AG20443 (cell line): ENCODE measurements around the gene AGAP2.
"Not testable (repeated sequence)": the region's sequence is repeated elsewhere in the genome, so short reads cannot be mapped to it uniquely, and the experiment has no call there.

Experiments used
- DNase-seq: peaks from one replicate; pipeline ENCODE4 v3.0.0; 2012; ENCODE audit warnings: low spot score, mixed read lengths

The AGAP2 gene

DNA sequence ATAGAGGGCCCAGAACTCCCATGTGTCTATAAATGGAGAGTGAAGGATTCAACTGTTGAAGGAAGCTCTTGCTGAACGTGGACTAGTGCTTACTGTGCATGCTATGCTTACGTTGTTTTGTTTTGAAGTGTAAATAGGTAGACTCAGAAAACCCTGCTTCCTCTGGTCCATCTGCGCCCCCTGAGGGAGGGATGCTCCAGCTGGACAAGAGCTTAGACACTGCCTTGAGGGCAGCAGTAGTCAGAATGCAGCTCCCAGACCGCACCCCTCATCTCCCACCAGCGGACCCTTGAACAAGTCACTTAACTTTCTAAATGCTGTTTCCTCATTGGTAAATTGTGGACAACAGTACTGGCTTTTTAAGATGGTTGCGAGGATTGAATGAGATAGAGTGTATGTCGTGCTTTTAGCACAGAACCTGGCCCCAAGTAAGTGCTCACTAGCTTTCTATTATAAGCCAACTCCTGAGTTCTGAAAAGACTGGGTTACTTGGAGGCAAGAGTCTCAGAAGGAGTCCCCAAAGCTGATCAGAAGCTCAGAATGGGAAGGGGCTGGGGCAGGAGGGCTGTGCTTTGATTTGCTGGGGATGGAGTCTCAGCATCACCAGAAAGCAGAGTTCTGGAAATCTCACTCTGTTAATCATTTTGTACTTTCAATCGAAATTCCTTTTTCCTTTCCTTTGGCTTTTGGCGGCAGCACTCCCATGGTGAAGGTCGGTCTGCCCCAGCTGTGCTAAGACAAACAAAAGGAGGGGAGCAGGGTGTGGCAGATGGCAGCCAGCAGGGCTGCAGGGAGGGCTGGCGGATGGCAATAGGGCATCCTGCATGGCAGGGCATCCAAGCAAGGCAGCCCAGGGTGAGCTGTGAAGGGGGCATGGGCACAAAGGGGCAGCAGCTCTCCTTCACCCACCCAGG lies 15.6 kb downstream of the AGAP2 start:
- DNase-seq, result no peak

DNA sequence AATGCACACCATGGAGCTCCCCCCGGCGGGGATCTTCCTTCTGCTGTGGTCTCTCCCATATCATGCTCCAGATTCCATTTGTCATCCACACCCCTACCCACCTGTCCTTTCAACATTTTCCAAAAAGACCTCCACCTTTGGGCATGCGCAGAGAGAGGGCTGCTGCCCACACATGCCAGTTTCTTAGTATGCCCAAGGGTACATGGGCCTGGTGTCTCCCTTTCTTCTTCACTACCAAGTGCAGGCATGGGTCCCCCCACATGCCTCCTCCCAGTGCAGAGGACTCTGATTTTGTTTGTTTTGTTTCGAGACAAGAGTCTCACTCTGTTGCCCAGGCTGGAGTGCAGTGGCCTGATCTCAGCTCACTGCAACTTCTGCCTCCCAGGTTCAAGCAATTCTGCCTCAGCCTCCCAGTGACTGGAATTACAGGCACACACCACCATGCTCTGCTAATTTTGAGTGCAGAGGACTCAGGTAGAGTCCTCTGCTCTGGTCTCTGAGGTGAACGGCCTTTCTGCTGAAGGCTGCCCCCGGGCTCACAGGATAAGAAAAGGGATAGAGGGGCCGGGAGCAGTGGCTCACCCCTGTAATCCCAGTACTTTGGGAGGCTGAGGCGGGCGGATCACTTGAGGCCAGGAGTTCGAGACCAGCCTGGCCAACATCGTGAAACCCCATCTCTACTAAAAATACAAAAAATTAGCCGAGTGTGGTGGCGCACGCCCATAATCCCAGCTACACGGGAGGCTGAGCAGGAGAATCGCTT lies 16.5 kb downstream of the AGAP2 start:
- not testable (repeated sequence) for DNase-seq

GRCh38 chr12:57720606-57721595 lies 17.6 kb downstream of the AGAP2 start:
- DNase-seq, result no peak

GRCh38 chr12:57719777-57720605 lies 18.6 kb downstream of the AGAP2 start:
- no peak for DNase-seq

GRCh38 chr12:57718641-57719528 lies 19.7 kb downstream of the AGAP2 start:
- DNase-seq, result no peak

GRCh38 chr12:57717846-57718640 lies 20.5 kb downstream of the AGAP2 start:
- no peak for DNase-seq

DNA sequence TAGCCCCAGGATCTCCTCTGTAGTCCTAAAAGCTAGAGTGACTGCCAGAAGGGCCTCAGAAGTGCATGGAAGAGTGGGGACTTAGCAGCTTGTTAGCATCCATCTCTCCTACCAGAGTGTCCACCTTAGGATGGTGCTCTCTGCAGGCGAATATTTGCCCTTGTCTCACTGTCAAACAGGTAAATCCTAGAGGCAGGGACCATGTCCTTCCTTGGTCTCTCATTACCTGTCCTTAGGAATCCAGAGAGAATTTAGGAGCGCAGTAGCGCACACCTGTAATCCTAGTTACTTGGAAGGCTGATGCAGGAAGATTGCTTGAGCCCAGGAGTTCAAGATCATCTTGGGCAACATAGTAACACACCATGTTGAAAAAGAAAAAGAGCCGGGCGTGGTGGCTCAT lies 21.4 kb downstream of the AGAP2 start:
- no peak for DNase-seq

DNA sequence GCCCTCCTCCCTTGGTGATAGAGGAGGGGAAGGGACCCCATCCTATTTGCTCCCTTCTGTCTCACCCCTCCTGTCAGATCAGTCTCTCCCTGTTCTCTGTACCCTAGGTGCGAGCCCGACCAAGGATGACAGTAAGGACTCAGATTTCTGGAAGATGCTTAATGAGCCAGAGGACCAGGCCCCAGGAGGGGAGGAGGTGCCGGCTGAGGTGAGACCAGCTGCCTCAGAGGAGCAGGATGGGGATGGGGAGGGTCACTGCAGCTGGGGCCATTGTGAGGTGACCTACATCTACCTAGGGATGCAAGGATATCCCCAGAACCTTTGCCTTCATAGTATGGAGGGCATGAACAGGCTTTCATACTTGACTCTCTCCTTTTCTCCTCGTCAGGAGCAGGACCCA lies 22.2 kb downstream of the AGAP2 start:
- DNase-seq, result no peak

DNA sequence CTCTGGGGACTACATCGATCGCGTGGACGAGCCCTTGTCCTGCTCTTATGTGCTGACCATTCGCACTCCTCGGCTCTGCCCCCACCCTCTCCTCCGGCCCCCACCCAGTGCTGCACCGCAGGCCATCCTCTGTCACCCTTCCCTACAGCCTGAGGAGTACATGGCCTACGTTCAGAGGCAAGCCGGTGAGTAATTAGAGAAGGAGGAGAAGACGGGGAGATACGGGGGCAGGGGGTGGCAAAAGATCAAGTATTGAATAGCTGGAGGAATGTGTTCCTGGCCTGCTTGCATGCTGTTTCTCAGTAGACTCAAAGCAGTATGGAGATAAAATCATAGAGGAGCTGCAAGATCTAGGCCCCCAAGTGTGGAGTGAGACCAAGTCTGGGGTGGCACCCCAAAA lies 22.8 kb downstream of the AGAP2 start:
- DNase-seq, result no peak

DNA sequence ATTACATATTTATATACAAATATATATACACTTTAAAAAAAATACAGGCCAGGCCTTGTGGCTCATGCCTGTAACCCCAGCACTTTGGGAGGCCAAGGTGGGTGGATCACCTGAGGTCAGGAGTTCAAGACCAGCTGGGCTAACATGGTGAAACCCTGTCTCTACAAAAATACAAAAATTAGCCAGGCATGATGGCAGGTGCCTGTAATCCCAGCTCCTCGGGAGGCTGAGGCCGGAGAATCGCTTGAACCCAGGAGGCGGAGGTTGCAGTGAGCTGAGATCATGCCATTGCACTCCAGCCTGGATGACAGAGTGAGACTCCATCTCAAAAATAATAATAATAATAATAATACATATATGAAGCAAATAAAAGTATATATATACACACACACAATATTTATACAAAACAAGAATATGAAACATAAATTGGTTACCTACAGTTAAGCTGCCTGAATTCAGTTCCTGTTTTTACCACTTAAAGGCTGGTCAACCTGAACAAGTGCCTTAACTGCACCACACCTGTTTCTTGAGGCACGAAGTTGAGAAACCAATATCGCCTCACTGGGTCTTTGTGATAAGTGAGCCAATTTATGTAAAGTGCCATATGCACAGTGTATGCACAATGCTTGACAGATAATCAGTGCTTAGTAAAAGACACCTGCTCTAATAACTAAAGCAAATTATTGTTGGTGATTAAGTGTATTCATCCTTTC lies 23.4 kb downstream of the AGAP2 start:
- DNase-seq, result not testable (repeated sequence)

- DNase-seq, result no peak
Measured at GRCh38 chr12:57713209-57713608, 25.3 kb downstream of the AGAP2 start.

DNA sequence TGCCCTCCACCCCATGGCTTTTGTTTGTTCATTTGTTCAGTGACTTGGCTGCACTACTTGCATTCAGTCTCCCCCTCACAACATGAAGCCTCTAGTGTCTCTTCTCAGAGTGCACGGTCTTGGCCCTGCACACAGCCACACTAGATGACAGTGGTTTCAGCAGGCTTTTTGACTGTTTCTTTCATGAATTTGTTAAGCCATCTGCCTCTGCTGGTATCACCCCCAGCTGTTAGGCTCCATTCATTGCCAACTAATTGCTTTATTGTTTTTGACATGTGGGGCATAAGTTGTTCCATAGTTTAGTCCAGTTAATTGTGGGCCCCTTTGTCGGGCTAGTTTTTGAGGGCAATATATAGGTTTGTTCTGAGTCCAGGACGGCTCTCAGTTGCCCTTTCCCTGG lies 25.8 kb downstream of the AGAP2 start:
- DNase-seq, result no peak

GRCh38 chr12:57708296-57708695 lies 30.2 kb downstream of the AGAP2 start:
- DNase-seq, result no peak

DNA sequence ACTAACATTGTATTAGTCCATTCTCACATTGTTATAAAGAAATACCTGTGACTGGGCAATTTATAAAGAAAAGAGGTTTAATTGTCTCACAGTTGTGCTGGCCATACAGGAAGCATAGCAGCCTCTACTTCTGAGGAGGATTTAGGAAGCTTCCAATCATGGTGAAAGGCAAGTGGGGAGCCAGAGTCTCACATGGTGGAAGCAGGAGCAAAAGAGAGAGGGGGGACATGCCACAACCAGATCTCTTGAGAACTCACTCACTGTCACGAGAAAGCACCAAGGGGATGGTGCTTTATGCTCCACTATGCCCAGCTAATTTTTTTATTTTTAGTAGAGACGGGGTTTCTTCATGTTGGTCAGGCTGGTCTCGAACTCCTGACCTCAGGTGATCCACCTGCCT lies 31.3 kb downstream of the AGAP2 start:
- DNase-seq, result no peak

DNA sequence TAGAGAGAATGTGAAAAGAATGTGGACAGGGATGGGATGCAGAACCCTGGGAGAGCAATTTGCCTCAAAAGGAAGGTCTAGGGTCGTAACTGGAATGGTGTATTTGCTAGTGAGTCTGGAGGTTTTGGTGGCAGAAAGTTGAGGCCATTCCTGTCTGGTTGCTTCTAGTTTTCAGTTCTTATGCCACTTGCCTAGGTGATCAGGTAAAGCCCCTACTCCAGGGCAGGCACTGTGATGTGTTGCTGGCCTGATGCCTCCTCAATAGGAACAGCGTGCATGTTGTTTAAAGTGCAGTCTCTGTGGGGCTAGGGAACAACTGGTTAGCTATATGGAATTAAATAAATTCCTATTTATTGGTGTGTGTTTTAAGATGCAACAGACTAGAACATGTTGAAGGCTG lies 38.2 kb downstream of the AGAP2 start:
- no peak for DNase-seq

GRCh38 chr12:57698414-57698813 lies 40.1 kb downstream of the AGAP2 start:
- no peak for DNase-seq

DNA sequence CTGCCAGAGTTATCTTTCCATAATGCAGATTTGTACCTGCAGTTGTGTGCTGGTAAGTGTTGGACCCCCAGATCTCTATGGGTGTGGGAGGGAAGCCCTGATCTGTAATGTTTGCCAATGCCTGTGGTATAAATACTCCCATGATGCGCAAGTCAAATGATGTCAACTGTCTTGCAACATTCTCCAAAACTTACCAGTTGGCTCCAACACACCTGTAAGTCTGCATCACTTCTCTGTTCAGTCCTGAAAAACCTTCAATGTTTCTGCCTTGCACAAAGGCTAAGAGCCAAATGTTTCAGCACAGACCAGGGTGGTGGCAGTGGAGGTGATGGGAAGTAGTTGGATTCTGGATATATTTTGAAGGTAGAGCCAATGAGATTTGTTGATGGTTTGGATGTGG lies 41.5 kb downstream of the AGAP2 start:
- DNase-seq, result no peak

GRCh38 chr12:57695770-57696432 lies 42.6 kb downstream of the AGAP2 start:
- DNase-seq, result no peak
